ENCODE measurements around the gene KRTCAP2. TPM values are rescaled to one million over a fixed set of nuclear protein-coding genes. Genes with fewer than 3 reads are reported as not detected.

The KRTCAP2 gene
- total RNA-seq, 4 donors from 2014 or later = 79.8 to 263 (median 162) TPM

- intact Hi-C loops (cut with DNase I) = loop anchor here (5.0 kb wide), 1 partner anchor 35 kb away; a partner anchor contains a TSS
- Histone ChIP-seq H3K27ac (peak overlapping the region; percentile 99 to 100 (median 99)), H3K36me3 (no peaks in the 10 kb centered on the region), H3K4me1 (peaks cover 23 to 26% of the 10 kb centered on the region in 2 donors), H3K4me3 (replicated peaks in 1 of 3) (no peak overlapping the region), H3K27me3 (no peaks in the 10 kb centered on the region), H3K9me3 (no peaks in the 10 kb centered on the region)
- WGBS, 2 donors = 21 to 22% methylated on average over 12 to 13 of the region's 13 CpGs
- TF ChIP-seq CTCF (IDR thresholded peaks at IDR 0.05) (peak; percentile 53 to 97 (median 82)), POLR2A (IDR thresholded peaks at IDR 0.05) (no peak)
- DNase-seq = peak; percentile 90 to 91
Observed at GRCh38 chr1:155206891-155207805, 34.0 kb upstream of the KRTCAP2 start.

- Histone ChIP-seq H3K9me3 (no peaks in the 10 kb centered on the region), H3K36me3 (no peaks in the 10 kb centered on the region), H3K4me1 (peaks cover 23 to 26% of the 10 kb centered on the region in 2 donors), H3K27ac (no peak overlapping the region), H3K4me3 (replicated peaks in 1 of 3) (no peak overlapping the region), H3K27me3 (no peaks in the 10 kb centered on the region)
- 74 to 78% methylated on average over 9 of the region's 9 CpGs for WGBS, 2 donors
- no peak for DNase-seq
- TF ChIP-seq CTCF (IDR thresholded peaks at IDR 0.05) (no peak), POLR2A (IDR thresholded peaks at IDR 0.05) (no peak)
- intact Hi-C loops (cut with DNase I) = loop anchor here (5.0 kb wide), 1 partner anchor 36 kb away; a partner anchor contains a TSS
Observed at GRCh38 chr1:155205969-155206593, 33.0 kb upstream of the KRTCAP2 start.

DNA sequence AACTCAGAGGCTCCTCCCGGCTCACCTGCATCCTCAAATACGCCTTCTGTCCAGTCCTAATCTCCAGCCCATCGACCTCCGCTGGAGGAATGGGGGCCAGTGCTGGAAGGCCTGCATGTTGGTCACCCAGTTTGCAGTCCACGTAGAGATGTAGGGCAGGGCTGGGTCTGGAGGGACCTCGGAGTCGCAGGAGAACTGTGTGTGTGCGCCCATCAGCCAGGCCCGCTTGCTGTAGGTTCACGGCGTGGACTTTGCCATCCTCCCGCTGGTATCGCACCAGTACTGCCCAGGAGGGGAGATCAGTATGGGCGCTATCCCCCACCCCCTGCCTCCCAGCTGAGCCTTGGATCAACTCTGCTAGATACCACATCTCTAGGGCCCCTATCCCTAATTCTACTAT lies 31.9 kb upstream of the KRTCAP2 start:
- intact Hi-C loops (cut with DNase I) = loop anchor here (5.0 kb wide), 1 partner anchor 37 kb away; a partner anchor contains a TSS

DNA sequence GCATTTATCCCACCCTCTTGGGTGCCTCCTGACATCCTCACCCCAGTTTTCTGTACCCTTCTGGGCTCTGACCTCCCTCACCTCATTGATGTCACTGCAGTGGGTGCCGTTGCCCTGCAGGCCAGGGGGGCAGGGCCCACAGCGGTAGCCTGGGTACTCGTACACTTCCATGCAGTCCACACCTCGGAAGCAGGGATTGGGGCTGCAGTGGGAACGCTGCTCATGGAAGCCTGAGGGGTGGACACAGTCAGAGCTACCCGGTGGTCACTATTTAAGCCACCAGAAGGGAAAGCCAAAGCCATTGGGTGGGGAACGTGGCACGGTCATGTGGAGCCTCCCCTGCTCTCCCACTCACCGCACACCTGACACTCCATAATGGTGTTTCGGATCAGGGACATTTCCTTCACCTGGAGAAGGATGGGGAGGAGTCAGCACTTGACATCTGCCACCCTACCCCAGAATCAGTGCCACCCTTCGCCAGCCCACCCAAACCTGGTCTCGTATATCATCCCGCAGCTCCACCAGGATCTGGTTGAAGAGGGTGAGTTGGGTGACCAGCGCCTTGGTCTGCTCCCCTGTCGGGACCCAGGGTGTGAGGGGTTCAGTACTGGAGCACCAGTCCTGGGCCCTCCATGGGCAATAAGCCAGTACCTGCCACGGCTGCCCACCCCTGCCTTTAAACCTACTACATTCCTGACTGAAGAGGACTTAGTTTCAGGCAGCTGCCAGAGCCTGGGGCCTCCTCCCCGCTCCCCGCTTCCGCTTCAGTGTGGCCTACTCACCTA lies 29.8 kb upstream of the KRTCAP2 start:
- H3K27me3 ChIP-seq = no peaks in the 10 kb centered on the region
- H3K4me1 ChIP-seq = peaks cover 10 to 16% of the 10 kb centered on the region in 2 donors
- no peaks in the 10 kb centered on the region for H3K36me3 ChIP-seq
- WGBS, 2 donors = 86 to 87% methylated on average over 14 to 19 of the region's 19 CpGs
- no peak for DNase-seq
- no peak overlapping the region for H3K27ac ChIP-seq
- intact Hi-C loops (cut with DNase I) = no loop called here
- H3K9me3 ChIP-seq = no peaks in the 10 kb centered on the region
- TF ChIP-seq POLR2A (IDR thresholded peaks at IDR 0.05) (no peak), CTCF (IDR thresholded peaks at IDR 0.05) (no peak)
- H3K4me3 ChIP-seq (replicated peaks in 1 of 3) = no peak overlapping the region

More for the DNA sequence above, 31.9 kb upstream of the KRTCAP2 start:
- no peak overlapping the region for H3K4me3 ChIP-seq (replicated peaks in 1 of 3)
- H3K27me3 ChIP-seq = no peaks in the 10 kb centered on the region
- H3K27ac ChIP-seq = no peak overlapping the region
- no peaks in the 10 kb centered on the region for H3K36me3 ChIP-seq
- WGBS, 2 donors = 88 to 96% methylated on average over 8 to 10 of the region's 14 CpGs
- no peak for DNase-seq
- TF ChIP-seq POLR2A (IDR thresholded peaks at IDR 0.05) = no peak
- H3K9me3 ChIP-seq = no peaks in the 10 kb centered on the region
- peaks cover 23 to 26% of the 10 kb centered on the region in 2 donors for H3K4me1 ChIP-seq

GRCh38 chr1:155202198-155202597 lies 29.1 kb upstream of the KRTCAP2 start:
- TF ChIP-seq POLR2A (IDR thresholded peaks at IDR 0.05) (no peak), CTCF (IDR thresholded peaks at IDR 0.05) (no peak)
- intact Hi-C loops (cut with DNase I) = no loop called here
- H3K9me3 ChIP-seq = no peaks in the 10 kb centered on the region
- 91 to 99% methylated on average over 6 to 7 of the region's 7 CpGs for WGBS, 2 donors
- H3K27me3 ChIP-seq = no peaks in the 10 kb centered on the region
- no peak overlapping the region for H3K4me3 ChIP-seq (replicated peaks in 1 of 3)
- peaks cover 3 to 8% of the 10 kb centered on the region in 2 donors for H3K4me1 ChIP-seq
- no peak for DNase-seq
- H3K36me3 ChIP-seq = no peaks in the 10 kb centered on the region
- no peak overlapping the region for H3K27ac ChIP-seq

All from thyroid gland (tissue), 4 donors.